PC-3 (cell line): ENCODE measurements around the gene DNMT3L.
"Not testable (repeated sequence)": the region's sequence is repeated elsewhere in the genome, so short reads cannot be mapped to it uniquely, and the experiment has no call there.

Source experiments
- EZH2 ChIP-seq: fragments of 300-600 bp; sonication (generic); IDR thresholded peaks from one replicate; pipeline ENCODE4 v1.6.1; 2017; ENCODE audit warnings: antibody characterized with exemption, mild to moderate bottlenecking, low read length; ENCODE audit not compliant: unreplicated experiment
- EZH2phosphoT487 ChIP-seq: fragments of 300-600 bp; sonication (generic); IDR thresholded peaks from 2 replicates; pipeline ENCODE4 v1.6.1; 2018; ENCODE audit warnings: mild to moderate bottlenecking, antibody characterized with exemption, low read length, borderline replicate concordance
- TF ChIP-seq, protein P1 (sequence below): fragments of 300-600 bp; sonication (generic); conservative IDR thresholded peaks from 2 replicates; pipeline ENCODE4 v1.5.1; 2017; ENCODE audit warnings: antibody characterized with exemption, low read depth, mild to moderate bottlenecking, low read length

DNA sequence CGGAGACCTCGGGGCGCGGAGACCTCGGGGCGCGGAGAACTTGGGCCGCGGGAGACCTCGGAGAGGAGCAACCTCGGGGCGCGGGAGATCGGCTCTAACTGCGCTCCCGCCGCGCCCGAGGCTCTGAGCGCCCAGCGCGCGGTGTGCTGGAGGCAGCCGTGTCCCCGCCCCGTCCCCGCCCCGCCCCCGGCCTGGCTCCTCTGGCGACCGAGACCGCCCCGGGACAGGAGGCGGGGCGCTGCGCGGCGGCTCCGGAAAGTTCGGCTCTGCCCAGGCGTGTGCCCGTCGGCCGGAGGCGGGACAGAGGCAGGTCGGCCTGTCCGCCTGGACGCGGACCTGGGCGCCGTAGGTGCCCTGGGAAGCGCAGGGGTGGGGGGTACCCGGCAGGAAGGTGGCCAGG, 20.9 kb downstream of the DNMT3L start, which contains the start of gene ICOSLG:
- not testable (repeated sequence) for TF ChIP-seq EZH2, EZH2phosphoT487
- TF ChIP-seq, protein P1, sequence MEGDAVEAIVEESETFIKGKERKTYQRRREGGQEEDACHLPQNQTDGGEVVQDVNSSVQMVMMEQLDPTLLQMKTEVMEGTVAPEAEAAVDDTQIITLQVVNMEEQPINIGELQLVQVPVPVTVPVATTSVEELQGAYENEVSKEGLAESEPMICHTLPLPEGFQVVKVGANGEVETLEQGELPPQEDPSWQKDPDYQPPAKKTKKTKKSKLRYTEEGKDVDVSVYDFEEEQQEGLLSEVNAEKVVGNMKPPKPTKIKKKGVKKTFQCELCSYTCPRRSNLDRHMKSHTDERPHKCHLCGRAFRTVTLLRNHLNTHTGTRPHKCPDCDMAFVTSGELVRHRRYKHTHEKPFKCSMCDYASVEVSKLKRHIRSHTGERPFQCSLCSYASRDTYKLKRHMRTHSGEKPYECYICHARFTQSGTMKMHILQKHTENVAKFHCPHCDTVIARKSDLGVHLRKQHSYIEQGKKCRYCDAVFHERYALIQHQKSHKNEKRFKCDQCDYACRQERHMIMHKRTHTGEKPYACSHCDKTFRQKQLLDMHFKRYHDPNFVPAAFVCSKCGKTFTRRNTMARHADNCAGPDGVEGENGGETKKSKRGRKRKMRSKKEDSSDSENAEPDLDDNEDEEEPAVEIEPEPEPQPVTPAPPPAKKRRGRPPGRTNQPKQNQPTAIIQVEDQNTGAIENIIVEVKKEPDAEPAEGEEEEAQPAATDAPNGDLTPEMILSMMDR, result not testable (repeated sequence)
